OCI-LY3 (cell line): ENCODE measurements around the gene GNAQ.

ENCODE experiments used
- CTCF ChIP-seq: fragments of 200-600, 300-600 bp; sonication (generic); IDR thresholded peaks from 2 replicates; pipeline ENCODE4 v1.5.1; 2014; ENCODE audit warnings: antibody characterized with exemption, low read length, low read depth
- EZH2phosphoT487 ChIP-seq: fragments of 200-600 bp; shearing (Covaris generic); IDR thresholded peaks from 2 replicates; pipeline ENCODE4 v1.6.1; 2018; ENCODE audit warnings: antibody characterized with exemption, mixed run types, low read depth

DNA sequence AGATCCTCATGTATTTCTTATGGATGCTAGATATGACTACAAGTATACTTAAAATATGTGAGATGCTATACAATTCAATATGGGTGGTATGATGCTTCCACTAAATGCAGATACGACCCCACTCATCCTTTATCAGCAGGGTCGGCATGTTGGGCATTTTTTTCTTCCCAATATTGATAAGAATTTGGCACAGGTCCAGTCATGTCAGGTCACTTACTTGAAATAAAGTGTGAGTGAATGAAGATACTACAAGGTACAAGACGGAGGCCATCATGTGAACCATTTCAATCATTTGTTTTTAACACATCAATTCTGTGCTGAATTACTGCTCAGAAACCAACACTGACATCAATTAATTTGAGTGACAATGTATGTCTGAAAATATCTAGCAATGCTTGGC lies 236.6 kb downstream of the GNAQ start:
- TF ChIP-seq CTCF (no peak), EZH2phosphoT487 (no peak)
